K562 (cell line): ENCODE data around the gene ESPN. TPM values are rescaled to one million over a fixed set of nuclear protein-coding genes. Genes with fewer than 3 reads are reported as not detected.

Experiments used
- ATAC-seq: fragments of 200-7000 bp; cut with Tn5 transposase; 3 replicates; pipeline ENCODE4 v1.9.1; 2020; ENCODE audit warnings: moderate library complexity
- BruUV-seq: library from RNA; stranded (reverse); fragments of 400-500 nt; replicated peaks from 2 replicates; lab custom pipeline; 2021; lab: Mats Ljungman, UMichigan
- CTCF ChIA-PET: fragments of 300-600 bp; formaldehyde crosslinking; extraction: SDS; loops from one replicate; lab custom pipeline; 2021; ENCODE audit warnings: low intra/inter-chr PET ratio; lab: Yijun Ruan, JAX
- POLR2A ChIA-PET: fragments of 300-600, 350-650 bp; sonication (Branson Sonifier 250); formaldehyde crosslinking; extraction: SDS; loops from one replicate; lab custom pipeline; 2021; ENCODE audit warnings: antibody characterized with exemption, inconsistent platforms; lab: Yijun Ruan, JAX
- DNase-seq, 4 experiments: peaks; one replicate each; pipeline versions ENCODE4 v3.0.0 to v3.0.0-alpha.2; 2011 to 2018; ENCODE audit warnings: low spot score in 3 of 4, mixed read lengths in 3 of 4; ENCODE audit errors: extremely low read depth in 1 of 4
- FAIRE-seq: peaks from 2 replicates; lab custom pipeline; 2011; peaks lifted over from hg19 to GRCh38; lab: Jason Lieb, UNC
- H2AFZ ChIP-seq: 2 replicates; pipeline ENCODE4 v1.6.0; 2011; ENCODE audit warnings: low read depth, low read length, control low read depth, inconsistent platforms
- H3K27ac ChIP-seq: fragments of 200-600 bp; 3 replicates; pipeline ENCODE4 v1.8.0; 2011; ENCODE audit warnings: low read depth, mild to moderate bottlenecking, control low read depth, inconsistent platforms, low read length, moderate library complexity, mixed read lengths; ENCODE audit errors: extremely low read depth
- H3K27me3 ChIP-seq, 2 experiments: fragments of 300-600 bp in 1 of 2; 2 replicates in 1 of 2; 3 replicates in 1 of 2; pipeline versions ENCODE4 v1.6.0 to v1.8.0; 2011; ENCODE audit warnings: inconsistent platforms in 2 of 2, low read length in 2 of 2, mild to moderate bottlenecking in 1 of 2, mixed read lengths in 1 of 2, moderate library complexity in 1 of 2; ENCODE audit not compliant: control insufficient read depth in 2 of 2, insufficient read depth in 2 of 2
- H3K36me3 ChIP-seq: fragments of 300-600 bp; 3 replicates; pipeline ENCODE4 v1.8.0; 2011; ENCODE audit warnings: mild to moderate bottlenecking, low read length, inconsistent platforms; ENCODE audit not compliant: control insufficient read depth, insufficient read depth
- H3K4me1 ChIP-seq, 2 experiments: fragments of 200-600 bp in 1 of 2; replicated peaks in 1 of 2; 2 replicates in 1 of 2; 3 replicates in 1 of 2; pipeline versions ENCODE4 v1.5.1 to v1.8.0; 2011; ENCODE audit warnings: inconsistent platforms in 2 of 2, low read length in 2 of 2, mild to moderate bottlenecking in 1 of 2, mixed read lengths in 1 of 2, moderate library complexity in 1 of 2; ENCODE audit not compliant: control insufficient read depth in 2 of 2, insufficient read depth in 2 of 2
- H3K4me2 ChIP-seq: 2 replicates; pipeline ENCODE4 v1.6.1; 2011; ENCODE audit warnings: low read length, control low read depth, inconsistent platforms, mixed read lengths; ENCODE audit not compliant: insufficient read depth
- H3K4me3 ChIP-seq: fragments of 200-600 bp; sonication (generic), shearing (Covaris generic); 2 replicates; pipeline ENCODE4 v1.5.1; 2016; ENCODE audit warnings: control low read depth, inconsistent platforms
- H3K79me2 ChIP-seq: fragments of 200-600 bp; 3 replicates; pipeline ENCODE4 v1.8.0; 2011; ENCODE audit warnings: low read length, inconsistent platforms; ENCODE audit not compliant: control insufficient read depth, insufficient read depth
- H3K9ac ChIP-seq, 2 experiments: 2 replicates each; pipeline versions ENCODE4 v1.6.0 to v1.6.1; 2011; ENCODE audit warnings: low read depth in 2 of 2, low read length in 2 of 2, control low read depth in 1 of 2, inconsistent platforms in 1 of 2, mild to moderate bottlenecking in 1 of 2, mixed read lengths in 1 of 2; ENCODE audit not compliant: insufficient read depth in 1 of 2
- H3K9me1 ChIP-seq: one replicate; pipeline ENCODE4 v1.6.0; 2011; ENCODE audit warnings: inconsistent platforms, mild to moderate bottlenecking, low read length, moderate library complexity; ENCODE audit not compliant: control insufficient read depth, insufficient read depth
- H3K9me3 ChIP-seq: replicated peaks from 2 replicates; pipeline ENCODE4 v1.5.1; 2011; ENCODE audit warnings: low read depth, low read length, inconsistent platforms; ENCODE audit not compliant: control insufficient read depth, insufficient read depth
- H4K20me1 ChIP-seq: replicated peaks from 2 replicates; pipeline ENCODE4 v1.6.1; 2011; ENCODE audit warnings: low read length, inconsistent platforms, mixed read lengths; ENCODE audit not compliant: control insufficient read depth, insufficient read depth
- CXXC5 ChIP-seq: fragments of 250-450 bp; sonication (Bioruptor Pico); IDR thresholded peaks from 2 replicates; pipeline ENCODE4 v1.8.0; 2022; ENCODE audit warnings: inconsistent platforms, mild to moderate bottlenecking, moderate library complexity
- EZH2 ChIP-seq: IDR thresholded peaks from 2 replicates; pipeline ENCODE4 v1.6.1; 2012; ENCODE audit warnings: low read depth, mild to moderate bottlenecking, inconsistent platforms, low read length, borderline replicate concordance
- SIN3B ChIP-seq: fragments of 450-650 bp; IDR thresholded peaks from 2 replicates; pipeline ENCODE4 v1.6.1; 2017; ENCODE audit warnings: low read depth, mild to moderate bottlenecking, moderate library complexity
- ZBTB7A ChIP-seq: IDR thresholded peaks from 2 replicates; pipeline ENCODE4 v1.6.1; 2011; ENCODE audit warnings: low read depth, mild to moderate bottlenecking, low read length, moderate library complexity, borderline replicate concordance; ENCODE audit not compliant: control insufficient read depth
- ZFX ChIP-seq: sonication (generic); formaldehyde crosslinking; IDR thresholded peaks from 2 replicates; pipeline ENCODE4 v1.8.0; 2022; ENCODE audit warnings: mild to moderate bottlenecking, missing genetic modification reagents, moderate library complexity
- ZNF695 ChIP-seq: fragments of 450-650 bp; formaldehyde crosslinking; IDR thresholded peaks from 2 replicates; pipeline ENCODE4 v1.4.0; 2020; ENCODE audit warnings: mild to moderate bottlenecking, moderate library complexity
- WGBS: fragments of 100-300 bp; shearing (Covaris generic); methylation state at CpG from one replicate; pipeline ENCODE4 v1.1.6; 2016; ENCODE audit warnings: low coverage, mixed read lengths; ENCODE audit not compliant: insufficient coverage; ENCODE audit errors: missing lambda C conversion rate; 5-methylcytosine and 5-hydroxymethylcytosine counted together
- in situ Hi-C: fragments of 300-500 bp; cut with MboI; formaldehyde crosslinking; loops from 4 replicates; pipeline ENCODE4 v1.15.0; 2018; ENCODE audit warnings: inconsistent platforms, mixed read lengths
- intact Hi-C: fragments of 100-400 bp; cut with micrococcal nuclease; formaldehyde crosslinking; loops from 2 replicates; pipeline ENCODE4 v1.14.2; 2022
- polyA plus RNA-seq, 8 experiments: library from polyadenylated mRNA; depleted of rRNA in 4 of 8; stranded (reverse) in 5 of 8; unstranded in 3 of 8; fragments of >200 nt; fragmentation: Nextera tagmentation in 2 of 8; fragmentation: Illumina TruSeq in 1 of 8; extraction: Ambion mirVana in 2 of 8; extraction: Trizol in 1 of 8; gene quantifications; 2 replicates each; pipeline versions ENCODE4 v1.2.1 to v1.2.3, GENCODE V29; 2011 to 2014; ENCODE audit warnings: inconsistent platforms in 1 of 8, missing spikeins in 1 of 8
- total RNA-seq, 7 experiments: library from RNA; depleted of rRNA in 6 of 7; stranded (reverse); fragments of >200 nt in 6 of 7; fragmentation: Illumina TruSeq in 2 of 7; extraction: Trizol in 2 of 7; gene quantifications; 2 replicates each; pipeline versions ENCODE4 v1.2.1 to v1.2.3, GENCODE V29; 2011 to 2021; ENCODE audit warnings: low replicate concordance in 1 of 7
- TF ChIP-seq, protein P1 (sequence below): conservative IDR thresholded peaks from 2 replicates; pipeline ENCODE4 v1.6.1; 2011; ENCODE audit warnings: low read depth, mild to moderate bottlenecking, low read length; ENCODE audit not compliant: control insufficient read depth
- TF ChIP-seq, protein P2 (sequence below): fragments of 450-650 bp; IDR thresholded peaks from 2 replicates; pipeline ENCODE4 v1.7.0; 2016; ENCODE audit warnings: borderline replicate concordance
- TF ChIP-seq, protein P3 (sequence below), 2 experiments: IDR thresholded peaks; 2 replicates each; pipeline ENCODE4 v1.6.1; 2011; ENCODE audit warnings: borderline replicate concordance in 1 of 2, control low read depth in 1 of 2, low read depth in 1 of 2, low read length in 1 of 2, mild to moderate bottlenecking in 1 of 2, mixed read lengths in 1 of 2, moderate library complexity in 1 of 2; ENCODE audit not compliant: insufficient read depth in 1 of 2, insufficient read length in 1 of 2, poor library complexity in 1 of 2, severe bottlenecking in 1 of 2; ENCODE audit errors: extremely low read depth in 1 of 2
- TF ChIP-seq, protein P4 (sequence below): sonication (generic); formaldehyde crosslinking; IDR thresholded peaks from 2 replicates; pipeline ENCODE4 v1.8.0; 2022; ENCODE audit warnings: missing genetic modification reagents, mild to moderate bottlenecking, moderate library complexity, borderline replicate concordance

Gene ESPN
- total and polyA plus RNA-seq, 9 of the 15 experiments (the other 6 are each of a cell fraction or from before 2014, with no cell fraction given): 0.07 to 1.2 (median 0.45) TPM; not detected in 3

DNA sequence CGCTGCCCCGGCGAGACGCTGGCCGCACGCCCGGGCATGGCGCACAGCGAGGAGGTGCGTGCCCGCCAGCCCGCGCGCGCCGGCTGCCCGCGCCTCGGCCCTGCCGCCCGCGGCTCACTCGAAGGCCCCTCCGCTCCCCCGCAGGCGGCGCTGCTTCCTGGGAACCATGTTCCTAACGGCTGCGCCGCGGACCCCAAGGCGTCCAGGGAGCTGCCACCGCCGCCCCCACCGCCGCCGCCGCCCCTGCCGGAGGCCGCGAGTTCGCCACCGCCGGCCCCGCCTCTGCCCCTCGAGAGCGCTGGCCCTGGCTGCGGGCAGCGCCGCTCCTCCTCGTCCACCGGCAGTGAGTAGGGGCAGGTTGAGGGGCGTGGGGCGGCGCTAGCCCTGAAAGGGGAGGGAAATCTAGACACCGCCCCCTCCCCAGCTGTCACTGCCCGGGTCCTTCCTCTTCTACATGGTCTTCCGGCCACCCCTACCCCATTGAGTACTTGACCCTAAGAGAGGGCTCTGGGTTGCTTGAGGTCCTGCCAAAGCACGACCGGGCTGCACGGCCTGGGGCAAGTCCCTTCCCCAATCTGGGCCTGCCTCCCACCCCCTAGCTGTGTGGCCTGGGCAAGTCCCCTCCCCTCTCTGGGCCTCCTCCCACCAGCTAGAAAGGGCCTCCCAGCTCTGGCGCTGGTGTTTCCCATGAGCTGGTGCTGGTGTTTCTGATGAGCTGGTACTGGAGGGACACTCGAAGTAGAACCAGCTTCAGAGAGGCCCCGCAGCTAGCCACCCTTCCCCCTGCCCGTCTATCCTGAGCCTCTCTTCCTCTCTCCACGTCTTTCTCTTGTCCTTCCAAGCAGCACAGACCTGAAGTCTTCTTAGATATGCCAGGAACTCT lies 24.4 kb downstream of the ESPN start:
- BruUV-seq: no TSS peak
- Histone ChIP-seq H2AFZ (no peak overlapping the region), H3K9ac (peak overlapping the region in 1 of 2 experiments; percentile 45; a peak in 2 of 4 replicates), H3K79me2 (no peaks in the 10 kb centered on the region), H3K27ac (no peak overlapping the region), H3K27me3 (peaks cover 65 to 87% of the 10 kb centered on the region in 2 experiments), H3K4me3 (no peak overlapping the region), H3K4me2 (no peak overlapping the region), H3K4me1 (peaks cover 0 to 51% of the 10 kb centered on the region in 2 experiments; a peak in 2 of 5 replicates), H3K9me1 (peaks cover 5% of the 10 kb centered on the region), H3K9me3 (no peaks in the 10 kb centered on the region), H3K36me3 (no peaks in the 10 kb centered on the region; the same call in 2 of the 3 replicates), H4K20me1 (peaks cover 31% of the 10 kb centered on the region)
- peak; percentile 30 for ATAC-seq
- ChIA-PET POLR2A (no interaction called here), CTCF (no interaction called here)
- in situ Hi-C loops (no loop called here), intact Hi-C loops (no loop called here)
- peak; percentile 26 for FAIRE-seq
- WGBS: 4% methylated on average over 47 of the region's 66 CpGs
- DNase-seq: peak in 3 of 4 experiments; percentile 57 to 75 (median 71)
- TF ChIP-seq ZBTB7A (peak; percentile 74; the same call in 1 of the 2 replicates), EZH2 (peak; percentile 78; the same call in 1 of the 2 replicates), ZFX (0 out of 2 replicates have a peak, but pooled peaks have one; percentile 9), CXXC5 (CRISPR knock-in tag) (0 out of 2 replicates have a peak, but pooled peaks have one; percentile 30), ZNF695 (CRISPR knock-in tag) (no peak), SIN3B (peak; percentile 19; the same call in 1 of the 2 replicates)
- TF ChIP-seq, protein P1, sequence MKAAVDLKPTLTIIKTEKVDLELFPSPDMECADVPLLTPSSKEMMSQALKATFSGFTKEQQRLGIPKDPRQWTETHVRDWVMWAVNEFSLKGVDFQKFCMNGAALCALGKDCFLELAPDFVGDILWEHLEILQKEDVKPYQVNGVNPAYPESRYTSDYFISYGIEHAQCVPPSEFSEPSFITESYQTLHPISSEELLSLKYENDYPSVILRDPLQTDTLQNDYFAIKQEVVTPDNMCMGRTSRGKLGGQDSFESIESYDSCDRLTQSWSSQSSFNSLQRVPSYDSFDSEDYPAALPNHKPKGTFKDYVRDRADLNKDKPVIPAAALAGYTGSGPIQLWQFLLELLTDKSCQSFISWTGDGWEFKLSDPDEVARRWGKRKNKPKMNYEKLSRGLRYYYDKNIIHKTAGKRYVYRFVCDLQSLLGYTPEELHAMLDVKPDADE: 0 out of 2 replicates have a peak, but pooled peaks have one; percentile 38
- TF ChIP-seq, protein P2, sequence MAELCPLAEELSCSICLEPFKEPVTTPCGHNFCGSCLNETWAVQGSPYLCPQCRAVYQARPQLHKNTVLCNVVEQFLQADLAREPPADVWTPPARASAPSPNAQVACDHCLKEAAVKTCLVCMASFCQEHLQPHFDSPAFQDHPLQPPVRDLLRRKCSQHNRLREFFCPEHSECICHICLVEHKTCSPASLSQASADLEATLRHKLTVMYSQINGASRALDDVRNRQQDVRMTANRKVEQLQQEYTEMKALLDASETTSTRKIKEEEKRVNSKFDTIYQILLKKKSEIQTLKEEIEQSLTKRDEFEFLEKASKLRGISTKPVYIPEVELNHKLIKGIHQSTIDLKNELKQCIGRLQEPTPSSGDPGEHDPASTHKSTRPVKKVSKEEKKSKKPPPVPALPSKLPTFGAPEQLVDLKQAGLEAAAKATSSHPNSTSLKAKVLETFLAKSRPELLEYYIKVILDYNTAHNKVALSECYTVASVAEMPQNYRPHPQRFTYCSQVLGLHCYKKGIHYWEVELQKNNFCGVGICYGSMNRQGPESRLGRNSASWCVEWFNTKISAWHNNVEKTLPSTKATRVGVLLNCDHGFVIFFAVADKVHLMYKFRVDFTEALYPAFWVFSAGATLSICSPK: no peak
- TF ChIP-seq, protein P3, sequence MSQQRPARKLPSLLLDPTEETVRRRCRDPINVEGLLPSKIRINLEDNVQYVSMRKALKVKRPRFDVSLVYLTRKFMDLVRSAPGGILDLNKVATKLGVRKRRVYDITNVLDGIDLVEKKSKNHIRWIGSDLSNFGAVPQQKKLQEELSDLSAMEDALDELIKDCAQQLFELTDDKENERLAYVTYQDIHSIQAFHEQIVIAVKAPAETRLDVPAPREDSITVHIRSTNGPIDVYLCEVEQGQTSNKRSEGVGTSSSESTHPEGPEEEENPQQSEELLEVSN (IDR thresholded peaks at IDR 0.05; ENCODE audit: borderline replicate concordance in 1 of 2, extremely low read depth in 1 of 2, insufficient read depth in 1 of 2, insufficient read length in 1 of 2, low read depth in 1 of 2, low read length in 1 of 2, poor library complexity in 1 of 2, severe bottlenecking in 1 of 2): peak in 1 of 2 experiments; percentile 68
- TF ChIP-seq, protein P4, sequence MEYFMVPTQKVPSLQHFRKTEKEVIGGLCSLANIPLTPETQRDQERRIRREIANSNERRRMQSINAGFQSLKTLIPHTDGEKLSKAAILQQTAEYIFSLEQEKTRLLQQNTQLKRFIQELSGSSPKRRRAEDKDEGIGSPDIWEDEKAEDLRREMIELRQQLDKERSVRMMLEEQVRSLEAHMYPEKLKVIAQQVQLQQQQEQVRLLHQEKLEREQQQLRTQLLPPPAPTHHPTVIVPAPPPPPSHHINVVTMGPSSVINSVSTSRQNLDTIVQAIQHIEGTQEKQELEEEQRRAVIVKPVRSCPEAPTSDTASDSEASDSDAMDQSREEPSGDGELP: 0 out of 2 replicates have a peak, but pooled peaks have one; percentile 9
